Right atrium auricular region (tissue), 2 donors: ENCODE measurements around the gene HSD17B1. TPM values are rescaled to one million over a fixed set of nuclear protein-coding genes. Genes with fewer than 3 reads are reported as not detected.
"Not testable (repeated sequence)": the region's sequence is repeated elsewhere in the genome, so short reads cannot be mapped to it uniquely, and the experiment has no call there.

Experiments used
- DNase-seq: peaks from one replicate; pipeline ENCODE4 v3.0.0-alpha.2; 2019; ENCODE audit warnings: low spot score
- H3K27ac ChIP-seq, 2 donors: fragments of 200-600 bp; sonication (generic); 1 replicate in 1 of 2; 2 replicates in 1 of 2; pipeline ENCODE4 v1.5.1; 2016 to 2019
- H3K27me3 ChIP-seq, 2 donors: fragments of 200-600 bp; sonication (generic); one replicate each; pipeline versions ENCODE4 v1.5.1 to v1.6.0; 2017 to 2019
- H3K36me3 ChIP-seq: fragments of 200-600 bp; sonication (generic); one replicate; pipeline ENCODE4 v1.5.1; 2016
- H3K4me1 ChIP-seq, 2 donors: fragments of 200-600 bp; sonication (generic); one replicate each; pipeline versions ENCODE4 v1.5.1 to v1.6.0; 2017 to 2019
- H3K4me3 ChIP-seq, 2 donors: fragments of 200-600 bp; sonication (generic); 1 replicate in 1 of 2; 2 replicates in 1 of 2; pipeline ENCODE4 v1.5.1; 2017 to 2019; ENCODE audit warnings: mild to moderate bottlenecking in 1 of 2, moderate library complexity in 1 of 2
- H3K9me3 ChIP-seq, 2 donors: fragments of 200-600 bp; sonication (generic); one replicate each; pipeline ENCODE4 v1.5.1; 2019
- CTCF ChIP-seq, 2 donors: fragments of 200-600 bp; sonication (generic); IDR thresholded peaks; one replicate each; pipeline ENCODE4 v1.5.1; 2019; ENCODE audit warnings: antibody characterized with exemption in 2 of 2
- total RNA-seq, 2 donors: library from RNA; depleted of rRNA; stranded (reverse); fragments of >200 nt; gene quantifications; one replicate each; pipeline ENCODE4 v1.1.0, GENCODE V29; 2016

Gene HSD17B1
- under 1 TPM; 0.39 to 0.78 TPM for total RNA-seq

- H3K4me1 ChIP-seq: peaks cover 0 to 37% of the 10 kb centered on the region in 2 donors
- H3K4me3 ChIP-seq: peak within 1 kb of the TSS in 1 of 2 donors; percentile 63
- H3K27me3 ChIP-seq, DNase-seq, H3K36me3 ChIP-seq, H3K9me3 ChIP-seq: not testable (repeated sequence)
- H3K27ac ChIP-seq: peak within 1 kb of the TSS in 1 of 2 donors; percentile 84
Measured at GRCh38 chr17:42552736-42553135, at the start of gene HSD17B1. Gene HSD17B1 (plus strand): TSS chr17:42552923. CDS start chr17:42552934, 11 bp downstream.

- no peaks in the 10 kb centered on the region for H3K27me3 ChIP-seq
- no peak overlapping the region for H3K27ac ChIP-seq
- no peak for DNase-seq
- H3K36me3 ChIP-seq: peaks cover 88% of the 10 kb centered on the region
- no peaks in the 10 kb centered on the region for H3K9me3 ChIP-seq
- no peak for TF ChIP-seq CTCF (IDR thresholded peaks at IDR 0.05)
- H3K4me3 ChIP-seq: no peak overlapping the region
- H3K4me1 ChIP-seq: no peaks in the 10 kb centered on the region
Measured at GRCh38 chr17:42502926-42503325, 49.8 kb upstream of the HSD17B1 start.

GRCh38 chr17:42507671-42508070, 45.1 kb upstream of the HSD17B1 start:
- peaks cover 0 to 7% of the 10 kb centered on the region in 2 donors for H3K4me1 ChIP-seq
- H3K27me3 ChIP-seq: no peaks in the 10 kb centered on the region
- no peaks in the 10 kb centered on the region for H3K9me3 ChIP-seq
- H3K27ac ChIP-seq: no peak overlapping the region
- peaks cover 75% of the 10 kb centered on the region for H3K36me3 ChIP-seq
- TF ChIP-seq CTCF (IDR thresholded peaks at IDR 0.05): no peak
- DNase-seq: no peak
- no peak overlapping the region for H3K4me3 ChIP-seq

GRCh38 chr17:42508426-42509165, 44.1 kb upstream of the HSD17B1 start:
- Histone ChIP-seq H3K36me3 (peaks cover 67% of the 10 kb centered on the region), H3K4me3 (no peak overlapping the region), H3K4me1 (peaks cover 0 to 15% of the 10 kb centered on the region in 2 donors), H3K9me3 (no peaks in the 10 kb centered on the region), H3K27ac (no peak overlapping the region), H3K27me3 (no peaks in the 10 kb centered on the region)
- no peak for TF ChIP-seq CTCF (IDR thresholded peaks at IDR 0.05)
- no peak for DNase-seq

GRCh38 chr17:42509409-42509808, 43.3 kb upstream of the HSD17B1 start:
- H3K27me3 ChIP-seq: no peaks in the 10 kb centered on the region

GRCh38 chr17:42509841-42510240, 42.9 kb upstream of the HSD17B1 start:
- Histone ChIP-seq H3K27me3 (no peaks in the 10 kb centered on the region), H3K9me3 (no peaks in the 10 kb centered on the region), H3K4me1 (peaks cover 0 to 17% of the 10 kb centered on the region in 2 donors), H3K36me3 (peaks cover 68% of the 10 kb centered on the region), H3K4me3 (no peak overlapping the region), H3K27ac (no peak overlapping the region)
- no peak for DNase-seq
- TF ChIP-seq CTCF (IDR thresholded peaks at IDR 0.05): no peak

More at GRCh38 chr17:42509409-42509808, 43.3 kb upstream of the HSD17B1 start:
- Histone ChIP-seq H3K36me3 (peaks cover 68% of the 10 kb centered on the region), H3K27ac (no peak overlapping the region), H3K4me3 (no peak overlapping the region), H3K4me1 (peaks cover 0 to 17% of the 10 kb centered on the region in 2 donors), H3K9me3 (no peaks in the 10 kb centered on the region)
- no peak for DNase-seq
- TF ChIP-seq CTCF (IDR thresholded peaks at IDR 0.05): no peak
